ENCODE measurements around the gene TRAPPC2L. TPM values are rescaled to one million over a fixed set of nuclear protein-coding genes. Genes with fewer than 3 reads are reported as not detected.

TRAPPC2L gene
- total RNA-seq, 1 experiment from 2014 or later = 48.4 TPM

GRCh38 chr16:88909431-88910210, 52.7 kb downstream of the TRAPPC2L start:
- DNase-seq (ENCODE audit: low read depth) = no peak

- DNase-seq (ENCODE audit: low read depth) = no peak
These were observed 53.6 kb downstream of the TRAPPC2L start for GRCh38 chr16:88910284-88911135.

GRCh38 chr16:88911136-88911945, 54.4 kb downstream of the TRAPPC2L start:
- no peak for DNase-seq (ENCODE audit: low read depth)

- DNase-seq (ENCODE audit: low read depth) = no peak
These were observed 55.0 kb downstream of the TRAPPC2L start for GRCh38 chr16:88911946-88912310.

Other genes starting within 250 kb of the TRAPPC2L start
- not detected in 2 replicates for gene IL17C, start 218.6 kb upstream of the TRAPPC2L start, total RNA-seq (2014; rRNA removed; shearing (Covaris generic))
- gene CYBA, start 206.1 kb upstream of the TRAPPC2L start, total RNA-seq (2014; rRNA removed; shearing (Covaris generic)) = not detected in 2 replicates
- gene MVD, start 194.0 kb upstream of the TRAPPC2L start, total RNA-seq (2014; rRNA removed; shearing (Covaris generic)) = 39.9 and 42.4 TPM in 2 replicates
- not detected in 2 replicates for gene SNAI3, start 170.6 kb upstream of the TRAPPC2L start, total RNA-seq (2014; rRNA removed; shearing (Covaris generic))
- gene RNF166, start 150.7 kb upstream of the TRAPPC2L start, total RNA-seq (2014; rRNA removed; shearing (Covaris generic)) = 18.2 and 26.5 TPM in 2 replicates
- gene CTU2, start 150.6 kb upstream of the TRAPPC2L start, total RNA-seq (2014; rRNA removed; shearing (Covaris generic)) = 11.1 and 16.2 TPM in 2 replicates
- gene PIEZO1, start 71.9 kb upstream of the TRAPPC2L start, total RNA-seq (2014; rRNA removed; shearing (Covaris generic)) = 49.1 and 89.6 TPM in 2 replicates
- 12.8 and 44.4 TPM in 2 replicates for gene CDT1, start 53.3 kb upstream of the TRAPPC2L start, total RNA-seq (2014; rRNA removed; shearing (Covaris generic))
- gene APRT, start 45.2 kb upstream of the TRAPPC2L start, total RNA-seq (2014; rRNA removed; shearing (Covaris generic)) = 136 and 151 TPM in 2 replicates
- 28.9 and 34.1 TPM in 2 replicates for gene GALNS, start 180 bp upstream of the TRAPPC2L start, total RNA-seq (2014; rRNA removed; shearing (Covaris generic))
- gene PABPN1L, start 9.5 kb downstream of the TRAPPC2L start, total RNA-seq (2014; rRNA removed; shearing (Covaris generic)) = not detected in 2 replicates
- not detected in 2 replicates for gene CBFA2T3, start 120.1 kb downstream of the TRAPPC2L start, total RNA-seq (2014; rRNA removed; shearing (Covaris generic))
- 5.0 and 16.2 TPM in 2 replicates for gene ACSF3, start 236.7 kb downstream of the TRAPPC2L start, total RNA-seq (2014; rRNA removed; shearing (Covaris generic))